Ishikawa (cell line): ENCODE data around the gene LIPI.

Experiments
- CREB1 ChIP-seq: IDR thresholded peaks from 2 replicates; pipeline ENCODE4 v1.6.1; 2012; ENCODE audit warnings: low read depth
- MAX ChIP-seq: IDR thresholded peaks from 2 replicates; pipeline ENCODE4 v1.6.1; 2012
- NFIC ChIP-seq: IDR thresholded peaks from 2 replicates; pipeline ENCODE4 v1.6.1; 2012
- TAF1 ChIP-seq: IDR thresholded peaks from 2 replicates; pipeline ENCODE4 v1.6.1; 2012; ENCODE audit warnings: low read depth, mild to moderate bottlenecking
- TEAD4 ChIP-seq: IDR thresholded peaks from 2 replicates; pipeline ENCODE4 v1.6.1; 2012
- USF1 ChIP-seq: IDR thresholded peaks from 2 replicates; pipeline ENCODE4 v1.6.1; 2012
- YY1 ChIP-seq: IDR thresholded peaks from 2 replicates; pipeline ENCODE4 v1.6.1; 2012; ENCODE audit warnings: low read depth

GRCh38 chr21:14071902-14072734, 138.6 kb downstream of the LIPI start:
- TF ChIP-seq TAF1: no peak
- no peak for TF ChIP-seq MAX
- no peak for TF ChIP-seq YY1
- no peak for TF ChIP-seq NFIC
- TF ChIP-seq USF1: no peak
- no peak for TF ChIP-seq CREB1
- no peak for TF ChIP-seq TEAD4
